ENCODE results near the gene TRIM17.

TRIM17 gene, protein sequence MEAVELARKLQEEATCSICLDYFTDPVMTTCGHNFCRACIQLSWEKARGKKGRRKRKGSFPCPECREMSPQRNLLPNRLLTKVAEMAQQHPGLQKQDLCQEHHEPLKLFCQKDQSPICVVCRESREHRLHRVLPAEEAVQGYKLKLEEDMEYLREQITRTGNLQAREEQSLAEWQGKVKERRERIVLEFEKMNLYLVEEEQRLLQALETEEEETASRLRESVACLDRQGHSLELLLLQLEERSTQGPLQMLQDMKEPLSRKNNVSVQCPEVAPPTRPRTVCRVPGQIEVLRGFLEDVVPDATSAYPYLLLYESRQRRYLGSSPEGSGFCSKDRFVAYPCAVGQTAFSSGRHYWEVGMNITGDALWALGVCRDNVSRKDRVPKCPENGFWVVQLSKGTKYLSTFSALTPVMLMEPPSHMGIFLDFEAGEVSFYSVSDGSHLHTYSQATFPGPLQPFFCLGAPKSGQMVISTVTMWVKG

DNA sequence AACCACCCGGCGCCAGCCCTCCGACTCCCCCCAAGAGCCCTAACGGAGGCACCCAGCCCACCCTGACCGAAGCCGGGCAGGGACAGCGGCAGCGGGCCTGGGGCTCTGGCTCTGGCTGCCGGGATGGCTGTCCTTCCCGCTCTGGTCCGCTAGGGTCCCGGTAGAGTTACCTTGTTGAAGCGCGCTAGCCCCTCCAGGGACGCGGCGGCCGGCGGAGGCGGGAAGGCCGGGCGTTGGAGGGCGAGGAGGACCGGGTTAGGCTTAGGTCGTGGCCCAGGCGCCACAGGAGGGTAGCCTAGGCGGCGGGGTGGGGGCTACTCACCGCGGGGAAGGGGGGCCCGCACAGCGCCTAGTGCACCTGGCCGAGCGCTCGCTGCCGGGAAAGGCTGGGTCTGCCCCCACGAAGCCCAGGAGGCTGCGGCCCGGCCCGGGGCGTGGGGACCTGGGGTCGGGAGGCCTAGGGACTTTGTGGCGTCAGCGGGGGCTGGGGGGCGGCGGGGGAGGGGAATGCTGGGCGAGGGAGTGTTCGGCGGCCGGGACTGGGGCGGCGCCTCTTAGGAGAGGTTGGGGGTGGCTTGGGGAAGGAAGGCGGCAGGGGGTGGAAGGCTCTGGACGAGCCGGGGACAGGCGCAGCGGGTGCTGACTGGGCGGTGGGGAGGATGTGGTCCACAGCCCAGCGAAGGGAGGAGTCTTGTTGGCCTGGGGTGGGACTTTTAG is at the start of gene TRIM17:
TSS of gene TRIM17 (minus strand) at position 645 of the 717 bp plus-strand sequence. CDS start 1,789 bp downstream, outside the sequence.
- peak; percentile 35 for DNase-seq (ENCODE audit: low spot score)

DNA sequence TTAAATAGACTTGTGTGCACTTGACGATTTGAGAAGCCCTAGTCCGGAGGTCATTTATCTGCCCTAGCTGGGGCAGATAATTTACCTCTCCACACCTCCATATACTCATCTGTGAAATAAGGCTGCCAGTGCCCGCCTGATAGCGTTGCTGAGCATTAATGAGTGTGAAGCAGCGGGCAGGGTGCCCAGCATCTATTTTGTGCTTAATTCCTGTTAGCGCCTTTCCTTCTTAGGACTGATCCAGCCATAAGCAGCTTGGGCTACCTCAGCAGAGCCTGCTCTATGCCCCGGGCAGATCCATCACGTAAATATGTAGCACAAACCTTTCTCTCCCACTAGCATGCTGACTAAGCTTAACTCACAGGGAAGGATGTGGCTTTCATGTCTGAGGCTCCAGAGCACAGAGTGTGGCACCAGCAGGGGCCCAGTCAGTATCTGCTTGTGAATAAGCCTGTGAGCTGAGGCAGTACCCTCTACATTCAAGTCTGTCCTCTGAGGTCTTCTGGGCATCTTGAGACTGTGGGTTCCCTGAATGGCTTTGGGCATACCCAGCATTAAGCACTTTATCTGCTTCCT is 49.0 kb upstream of the TRIM17 start:
- no peak for DNase-seq (ENCODE audit: low spot score)

DNA sequence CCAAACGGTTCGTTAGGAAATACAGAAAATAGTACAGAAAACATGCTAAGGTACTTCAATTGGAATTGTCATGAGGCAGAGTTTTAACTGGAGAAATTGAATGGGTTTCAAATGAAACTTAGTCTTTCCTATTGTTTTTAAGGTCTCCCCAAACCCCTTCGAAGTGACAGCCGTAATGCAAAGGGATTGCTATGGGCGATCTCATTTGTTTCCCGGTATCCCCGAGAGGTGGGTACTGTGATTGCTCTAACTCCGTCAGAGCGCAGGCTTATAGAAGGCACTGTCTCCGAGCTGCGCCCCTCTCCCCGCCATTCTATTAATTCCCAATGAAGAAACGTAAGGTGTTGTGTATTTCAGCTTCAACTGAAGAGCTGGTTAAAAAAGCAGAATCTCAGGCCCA is 48.5 kb upstream of the TRIM17 start:
- no peak for DNase-seq (ENCODE audit: low spot score)

DNA sequence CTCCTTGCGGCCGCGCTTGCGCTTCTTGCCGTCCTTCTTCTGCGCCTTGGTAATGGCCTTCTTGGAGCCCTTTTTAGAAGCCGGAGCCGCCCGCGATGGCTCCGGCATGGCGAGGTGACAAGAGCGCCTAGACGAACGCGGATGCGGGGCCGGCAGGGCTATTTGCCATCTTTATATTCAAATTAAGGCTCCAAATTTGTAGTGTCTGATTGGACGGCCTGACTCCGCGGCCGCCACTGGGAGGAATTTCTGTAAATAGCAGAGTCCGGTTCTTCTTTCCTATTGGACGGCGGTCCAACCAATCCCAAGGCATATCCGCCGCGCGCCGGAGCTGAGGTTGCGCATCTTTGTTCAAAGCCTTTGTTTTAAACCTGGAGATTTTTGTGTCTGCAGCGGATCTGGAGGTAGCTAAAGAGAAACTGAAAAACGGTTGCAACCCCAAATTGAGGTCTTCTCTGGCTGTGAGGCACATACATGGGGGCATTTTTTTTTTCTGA is 47.9 kb upstream of the TRIM17 start:
- peak; percentile 42 for DNase-seq (ENCODE audit: low spot score)

DNA sequence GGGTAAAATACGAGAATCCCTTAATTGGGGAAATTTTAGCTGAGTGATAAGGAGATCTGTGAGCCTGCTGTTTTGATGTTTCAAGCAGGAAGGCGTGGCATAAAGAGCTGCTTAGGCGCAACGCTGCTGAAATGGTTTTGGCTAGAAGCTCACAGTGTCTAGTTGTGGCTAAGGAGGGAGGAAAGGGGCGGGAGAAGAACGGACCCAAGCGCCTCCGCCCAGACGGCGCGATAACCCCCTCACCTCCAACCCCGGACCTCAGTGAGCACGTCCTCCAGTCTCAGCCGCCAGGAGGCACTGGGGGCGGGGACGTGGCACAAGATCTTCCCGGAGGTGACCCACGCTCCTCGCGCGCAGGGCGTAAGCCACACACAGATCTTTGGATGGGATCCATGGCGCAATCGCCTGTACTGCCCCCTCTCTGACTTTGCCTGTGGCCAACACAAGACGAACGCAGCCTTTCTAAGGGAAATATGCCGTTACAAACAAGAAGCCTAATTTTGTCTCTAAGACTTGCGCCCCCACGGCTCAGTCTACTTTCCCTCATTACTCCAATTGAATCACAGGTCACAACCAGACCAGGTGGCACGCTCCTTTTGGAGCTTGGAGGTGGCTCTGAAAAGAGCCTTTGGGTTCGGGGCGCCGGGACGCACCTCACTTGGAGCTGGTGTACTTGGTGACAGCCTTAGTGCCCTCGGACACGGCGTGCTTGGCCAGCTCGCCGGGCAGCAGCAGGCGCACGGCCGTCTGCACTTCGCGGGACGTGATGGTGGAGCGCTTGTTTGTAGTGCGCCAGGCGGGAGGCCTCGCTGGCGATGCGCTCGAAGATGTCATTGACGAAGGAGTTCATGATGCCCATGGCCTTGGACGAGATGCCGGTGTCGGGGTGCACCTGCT is 47.1 kb upstream of the TRIM17 start:
- no peak for DNase-seq (ENCODE audit: low spot score)

DNA sequence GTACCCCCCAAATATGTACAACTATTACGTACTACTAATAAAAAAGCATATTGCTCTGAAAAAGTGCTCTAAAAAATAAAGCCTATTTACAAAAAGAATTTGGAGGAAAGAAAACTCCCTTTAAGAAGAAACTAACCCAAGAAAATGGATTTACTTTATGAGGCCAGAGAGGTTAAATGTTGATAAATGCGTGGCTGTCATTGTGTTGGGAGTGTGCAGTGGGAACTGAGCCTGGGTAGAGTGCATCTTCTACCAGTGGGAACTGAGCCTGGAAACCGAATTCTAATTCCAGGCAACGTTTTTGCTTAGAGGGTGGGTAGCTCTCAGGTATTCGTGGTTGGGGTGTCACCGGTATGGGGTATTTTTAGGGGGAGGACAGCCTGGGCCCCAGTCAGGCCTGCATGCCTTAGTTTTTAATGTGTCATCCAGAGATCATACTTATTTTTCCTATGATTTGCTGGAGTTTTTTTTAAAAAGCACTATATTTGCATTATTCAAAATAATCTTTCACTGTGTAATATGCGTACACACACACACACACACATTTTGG is 46.4 kb upstream of the TRIM17 start:
- DNase-seq (ENCODE audit: low spot score): no peak

DNA sequence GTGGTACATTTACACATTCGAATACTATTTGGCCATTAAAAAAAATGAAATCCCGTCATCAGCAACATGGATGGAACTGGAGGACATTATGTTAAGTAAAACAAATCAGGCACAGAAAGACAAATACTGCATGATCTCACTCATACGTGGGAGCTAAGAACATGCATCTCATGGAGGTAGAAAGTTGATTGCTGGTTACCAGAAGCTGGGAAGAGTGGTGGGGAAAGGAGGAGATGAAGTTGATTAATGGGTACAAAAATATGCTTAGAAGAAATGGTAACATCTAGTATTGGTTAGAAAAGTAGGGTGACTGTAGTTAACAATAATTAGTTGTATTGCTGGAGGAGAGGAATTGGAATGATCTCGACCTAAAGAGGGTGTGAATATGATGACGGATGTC is 45.9 kb upstream of the TRIM17 start:
- DNase-seq (ENCODE audit: low spot score): no peak

DNA sequence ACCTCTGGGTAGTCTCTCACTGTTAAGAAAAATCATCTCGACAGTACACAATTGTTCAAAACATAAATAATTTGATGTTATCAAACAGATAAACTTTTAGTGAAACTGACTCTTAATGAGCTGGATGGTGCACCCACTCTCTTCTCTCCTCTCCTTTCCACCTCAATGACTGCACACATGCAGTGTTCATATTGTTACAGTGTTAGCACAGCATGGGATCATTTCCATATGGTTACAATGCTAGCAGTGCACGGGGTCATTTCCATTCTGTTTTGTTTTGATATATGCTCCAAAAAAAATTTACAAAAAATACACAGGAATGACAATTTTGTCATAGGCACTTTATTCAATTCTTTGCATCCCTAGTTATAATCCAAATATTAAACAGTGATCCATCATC is 44.2 kb upstream of the TRIM17 start:
- DNase-seq (ENCODE audit: low spot score): no peak

DNA sequence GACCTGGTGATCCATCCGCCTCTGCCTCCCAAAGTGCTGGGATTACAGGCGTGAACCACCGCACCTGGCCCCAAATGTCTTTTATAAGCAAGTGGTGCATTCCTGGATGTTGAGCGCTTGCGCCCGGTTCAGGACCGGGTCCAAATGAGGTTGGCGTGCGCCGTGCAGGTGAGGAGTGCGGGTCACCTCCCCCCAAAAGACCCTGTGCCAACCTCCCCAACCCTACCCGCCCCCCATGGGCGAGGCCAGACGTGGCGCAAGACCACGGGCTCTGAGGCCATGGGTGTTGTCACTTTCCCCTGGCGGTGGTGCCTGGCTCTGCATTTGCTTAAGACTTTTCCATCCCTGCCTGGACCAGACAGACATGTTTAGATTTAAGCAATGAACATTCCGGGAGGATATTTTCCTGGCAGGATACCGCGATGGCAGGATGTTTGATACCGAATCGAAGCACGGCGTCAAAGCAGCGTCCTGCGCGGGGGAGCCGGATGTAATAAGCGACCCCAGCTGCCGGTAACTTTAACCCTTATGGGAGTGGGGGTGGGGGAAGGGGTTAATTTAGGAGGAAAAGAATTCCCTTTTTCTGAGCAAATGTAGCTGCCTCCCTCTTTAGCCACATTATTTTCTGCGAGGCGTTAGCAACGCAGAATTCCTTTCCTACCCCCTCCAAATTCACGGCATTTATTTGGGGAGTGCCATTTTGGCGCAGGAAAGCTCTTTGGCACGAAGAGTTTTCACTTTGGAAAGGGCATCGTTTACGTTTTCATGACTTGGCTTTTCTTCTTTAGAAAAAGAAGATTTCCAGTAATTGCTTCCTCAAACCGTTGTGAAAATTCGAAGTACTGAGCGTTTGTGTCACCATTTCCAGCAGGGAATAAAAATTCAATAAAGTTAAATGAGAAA is 42.7 kb upstream of the TRIM17 start:
- peak; percentile 69 for DNase-seq (ENCODE audit: low spot score)

DNA sequence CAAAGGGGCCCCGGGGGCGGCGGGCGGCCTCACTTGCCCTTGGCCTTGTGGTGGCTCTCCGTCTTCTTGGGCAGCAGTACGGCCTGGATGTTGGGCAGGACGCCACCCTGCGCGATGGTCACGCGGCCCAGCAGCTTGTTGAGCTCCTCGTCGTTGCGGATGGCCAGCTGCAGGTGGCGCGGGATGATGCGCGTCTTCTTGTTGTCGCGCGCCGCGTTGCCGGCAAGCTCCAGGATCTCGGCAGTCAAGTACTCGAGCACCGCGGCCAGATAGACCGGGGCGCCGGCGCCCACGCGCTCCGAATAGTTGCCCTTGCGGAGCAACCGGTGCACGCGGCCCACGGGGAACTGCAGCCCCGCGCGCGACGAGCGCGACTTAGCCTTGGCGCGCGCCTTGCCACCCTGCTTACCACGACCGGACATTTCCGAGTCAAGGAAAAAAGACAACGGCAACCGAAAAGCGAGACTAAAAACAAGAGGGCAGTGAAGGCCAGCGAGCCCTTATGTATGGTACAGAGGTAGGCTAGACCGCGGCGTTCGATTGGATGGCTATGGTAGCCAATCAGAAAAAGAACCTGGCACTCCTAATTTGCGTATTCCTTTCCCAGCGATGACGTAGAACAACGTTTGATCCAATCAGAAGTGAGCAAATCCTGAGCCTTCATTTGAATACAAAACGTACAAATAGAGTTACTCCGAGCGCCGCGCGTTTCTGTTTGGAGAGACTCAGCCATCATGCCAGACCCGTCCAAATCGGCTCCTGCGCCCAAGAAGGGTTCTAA is 40.9 kb upstream of the TRIM17 start:
- peak; percentile 87 for DNase-seq (ENCODE audit: low spot score)

DNA sequence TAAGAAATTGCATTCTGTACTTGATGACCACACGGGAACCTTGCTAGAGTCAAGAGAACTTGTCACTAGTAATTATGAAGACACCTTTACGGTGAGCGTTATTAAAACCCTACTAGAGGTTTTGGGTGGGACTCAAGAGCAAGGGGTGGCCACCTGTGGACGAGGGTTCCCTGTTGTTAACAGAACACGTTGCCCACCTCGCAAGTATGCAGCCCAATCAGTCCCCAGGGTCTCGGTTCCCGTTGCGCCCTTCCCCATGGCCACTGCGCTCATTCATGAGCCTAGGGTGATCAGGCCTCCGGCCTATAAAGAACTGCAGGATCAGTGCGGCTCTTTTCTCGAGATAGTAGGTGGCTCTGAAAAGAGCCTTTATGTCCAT is 40.3 kb upstream of the TRIM17 start:
- DNase-seq (ENCODE audit: low spot score): no peak

DNA sequence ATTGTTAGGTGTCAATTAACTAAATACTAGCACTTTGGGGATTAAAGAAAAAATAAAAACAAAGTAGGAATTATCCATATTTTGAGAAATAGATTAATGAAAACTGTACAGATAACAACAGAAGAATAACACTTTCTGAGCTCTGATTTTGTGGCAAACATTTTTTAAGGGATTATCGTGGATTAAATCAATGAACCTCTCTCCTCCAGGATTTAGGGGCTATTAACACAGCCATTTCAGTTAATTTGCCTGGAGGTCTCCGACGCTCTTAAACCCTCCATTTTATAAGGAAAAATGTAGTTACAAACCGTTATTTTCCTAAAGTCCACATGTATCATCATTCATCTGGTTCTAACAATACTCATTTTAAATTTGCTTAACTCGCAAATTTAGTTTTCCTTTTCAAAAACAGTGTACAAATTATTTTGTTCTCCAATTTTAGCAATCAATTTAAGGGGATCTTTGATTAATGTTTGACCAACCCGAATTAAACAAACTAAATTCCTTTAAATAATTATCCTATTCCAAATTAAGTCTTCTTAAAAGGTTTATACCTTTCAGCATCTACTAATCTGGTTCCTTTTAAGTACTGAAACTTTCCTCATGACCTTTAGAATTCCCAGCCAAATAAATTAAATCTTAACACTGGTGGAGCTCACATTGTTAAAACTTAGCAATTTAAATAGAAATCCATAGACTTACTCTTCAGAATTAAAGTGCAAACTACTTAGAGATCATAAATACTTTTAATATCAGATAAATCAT is 39.8 kb upstream of the TRIM17 start:
- DNase-seq (ENCODE audit: low spot score): no peak

DNA sequence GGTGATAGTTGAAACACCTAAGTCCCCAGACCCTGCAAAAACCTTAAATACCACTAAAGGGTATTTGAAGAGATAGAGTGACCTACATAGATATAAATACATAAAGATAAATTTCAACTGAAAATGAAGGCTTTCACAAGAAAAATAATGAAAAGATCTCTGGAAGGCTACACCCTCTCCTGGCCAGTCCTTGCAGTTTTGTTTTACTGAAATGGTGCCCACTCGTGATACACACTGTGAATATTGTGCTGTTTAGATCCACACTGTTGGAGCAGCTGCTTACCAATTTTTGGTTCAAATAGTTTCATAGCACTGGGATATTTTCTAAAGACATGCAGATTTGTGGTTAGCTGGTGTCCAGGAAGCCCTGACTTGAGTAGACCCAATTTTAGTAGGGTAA is 39.1 kb upstream of the TRIM17 start:
- no peak for DNase-seq (ENCODE audit: low spot score)

DNA sequence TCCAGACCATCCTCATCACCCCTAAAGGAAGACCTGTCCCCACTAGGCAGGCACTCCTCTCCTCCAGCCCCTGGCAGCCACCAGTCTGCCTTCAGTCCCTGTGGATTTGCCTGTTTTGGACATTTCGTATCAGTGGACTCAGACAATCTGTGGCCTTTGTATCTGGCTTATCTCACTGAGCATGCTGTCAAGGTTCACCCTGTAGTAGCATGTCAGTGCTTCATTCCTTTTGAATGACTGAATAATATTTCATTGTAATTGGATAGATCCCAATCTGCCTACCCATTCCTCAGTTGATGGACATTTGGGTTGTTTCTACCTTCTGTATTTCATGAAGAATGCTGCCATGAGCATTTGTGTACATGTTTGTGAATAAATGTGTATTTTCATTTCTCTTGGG is 37.6 kb upstream of the TRIM17 start:
- DNase-seq (ENCODE audit: low spot score): no peak

DNA sequence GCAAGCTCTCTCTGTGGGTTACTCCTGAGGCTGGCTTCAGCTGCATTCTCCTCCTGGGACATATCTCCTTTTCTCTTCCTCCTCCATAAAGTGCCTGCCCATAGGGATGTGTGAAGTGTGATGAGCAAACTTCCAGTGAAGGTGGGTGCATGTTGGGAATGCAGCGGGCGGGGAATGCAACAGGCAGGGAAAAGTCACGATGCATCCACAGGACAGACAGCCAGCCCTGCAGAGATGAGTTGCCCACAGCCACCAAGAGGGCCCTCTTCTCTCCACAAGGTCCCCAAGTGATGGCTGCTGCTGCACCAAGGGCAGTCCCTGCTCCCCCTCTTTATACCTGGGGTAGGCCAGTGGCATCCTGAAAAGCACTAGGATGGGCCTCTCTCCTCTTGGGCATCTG is 37.0 kb upstream of the TRIM17 start:
- DNase-seq (ENCODE audit: low spot score): no peak

DNA sequence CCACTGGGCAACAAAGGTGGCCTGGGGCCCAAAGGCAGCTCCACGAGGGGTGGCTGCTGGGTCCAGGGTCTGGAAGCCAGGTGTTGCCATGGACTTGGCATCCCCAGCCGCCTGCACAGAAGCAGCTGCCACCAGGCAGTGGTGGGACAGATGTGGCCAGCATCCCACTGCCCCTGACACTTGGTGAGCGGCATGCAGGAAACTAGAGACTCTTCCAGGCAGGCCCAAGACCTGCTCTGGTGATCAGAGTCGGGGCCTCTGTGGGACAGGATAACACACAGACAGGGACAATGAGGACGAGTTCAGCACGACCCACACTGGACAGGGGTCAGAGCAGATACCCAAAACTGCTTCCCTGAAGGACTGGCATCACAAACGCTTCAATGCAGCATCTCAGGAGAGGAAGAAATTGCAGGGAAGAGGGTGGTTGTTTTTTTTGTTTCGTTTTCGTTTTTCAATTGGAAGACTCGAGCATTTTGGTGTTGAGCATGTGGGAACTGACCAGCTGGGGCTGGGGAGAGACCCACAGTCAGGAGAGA is 36.4 kb upstream of the TRIM17 start:
- no peak for DNase-seq (ENCODE audit: low spot score)

DNA sequence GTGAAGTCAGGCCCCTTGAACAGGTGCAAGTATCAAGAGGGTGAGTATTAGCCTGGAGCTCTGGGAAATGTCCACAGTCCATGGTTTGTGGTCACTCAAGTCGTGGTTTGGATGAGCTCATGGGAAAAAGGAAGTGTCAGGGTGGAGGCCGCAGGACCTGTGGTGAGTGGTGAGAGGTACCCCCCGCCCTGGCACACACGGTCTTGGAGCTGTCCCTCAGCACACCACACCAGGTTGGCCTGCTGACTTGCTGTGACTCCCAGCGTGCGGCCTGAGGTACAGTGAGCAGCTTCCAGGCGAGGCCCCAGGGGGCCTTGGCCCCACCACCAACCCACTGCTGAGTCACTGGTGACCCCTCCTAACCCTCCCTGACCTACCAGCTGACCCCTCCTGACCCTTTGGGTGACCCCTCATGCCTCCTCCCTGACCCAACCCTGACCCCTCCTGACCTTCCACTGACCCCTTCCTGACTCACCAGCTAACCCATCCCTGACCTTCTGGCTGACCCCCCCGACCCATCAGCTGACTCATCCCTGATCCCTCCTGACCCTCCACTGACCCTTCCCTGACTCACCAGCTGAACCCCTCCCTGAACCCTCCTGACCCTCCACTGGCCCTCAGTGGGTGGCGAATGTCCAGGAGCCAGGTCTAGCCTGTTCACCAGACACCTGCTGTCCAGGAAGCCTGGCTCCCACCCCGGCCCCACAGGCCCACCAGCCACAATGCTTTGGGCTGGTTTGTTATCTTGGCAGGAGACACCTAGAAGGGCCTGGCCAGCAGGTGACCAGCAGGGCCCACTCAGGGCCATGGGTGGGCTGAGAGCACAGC is 35.7 kb upstream of the TRIM17 start:
- DNase-seq (ENCODE audit: low spot score): no peak

DNA sequence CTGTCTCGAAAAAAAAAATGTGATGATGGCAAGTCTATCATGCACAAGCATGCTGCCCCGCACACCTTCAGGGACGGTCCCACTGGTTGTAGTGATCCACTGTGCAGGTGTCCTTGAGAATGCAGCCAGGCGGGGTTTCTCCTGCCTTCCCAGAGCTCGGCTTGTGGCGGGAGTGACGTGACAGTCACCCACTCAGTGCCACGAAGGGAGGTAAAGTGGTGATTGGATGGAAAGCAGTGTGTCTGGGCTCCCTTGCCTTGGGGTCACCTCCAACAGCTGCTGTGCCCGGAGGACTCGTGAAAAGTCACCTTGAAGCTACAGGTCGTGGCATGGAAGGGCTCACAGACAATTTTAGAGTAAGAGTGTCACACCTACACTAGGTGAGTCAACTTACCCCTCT is 33.5 kb upstream of the TRIM17 start:
- no peak for DNase-seq (ENCODE audit: low spot score)
